ENCODE data around the gene SDK2. TPM values are rescaled to one million over a fixed set of nuclear protein-coding genes. Genes with fewer than 3 reads are reported as not detected.
A peak's percentile ranks its signal among the peaks of the same experiment; 100 is the strongest.

The SDK2 gene
- polyA plus RNA-seq, 2 of the 4 experiments (the other 2 are of a cell fraction), result 0.36 to 0.57 TPM

GRCh38 chr17:73569762-73570319 is 74.4 kb downstream of the SDK2 start:
- no peak for FAIRE-seq

GRCh38 chr17:73568934-73569333 is 75.3 kb downstream of the SDK2 start:
- DNase-seq (ENCODE audit: low read depth in 1 of 2, low spot score in 1 of 2) (no peak), FAIRE-seq (no peak), ATAC-seq (no peak)
- Histone ChIP-seq H3K9me3 (no peaks in the 10 kb centered on the region), H3K4me3 (no peak overlapping the region), H3K27ac (no peak overlapping the region), H3K4me1 (no peaks in the 10 kb centered on the region), H3K4me2 (no peak overlapping the region)
- 89% methylated on average over 3 of the region's 3 CpGs for WGBS (ENCODE audit: missing lambda C conversion rate)
- CTCF ChIA-PET, result no interaction called here
- POLR2A ChIA-PET, result no interaction called here
- TF ChIP-seq HDAC2 (IDR thresholded peaks at IDR 0.05), result no peak
- TF ChIP-seq ZFP36 (IDR thresholded peaks at IDR 0.05; ENCODE audit: borderline replicate concordance, partially characterized antibody), result peak; percentile 33

More at GRCh38 chr17:73569762-73570319, 74.4 kb downstream of the SDK2 start:
- CTCF ChIA-PET, result interaction anchor here (1.3 kb wide), 1 partner anchor 26 kb away, joined by 3 read pairs; no protein-coding TSS in a partner anchor
- POLR2A ChIA-PET, result no interaction called here
- TF ChIP-seq ESRRA (IDR thresholded peaks at IDR 0.05; ENCODE audit: borderline replicate concordance, low read length), result no peak
- TF ChIP-seq BHLHE40 (IDR thresholded peaks at IDR 0.05; ENCODE audit: low read depth, low read length), result no peak
- TF ChIP-seq JUN (IDR thresholded peaks at IDR 0.05), result no peak
- no peak for TF ChIP-seq RARB (CRISPR knock-in tag; IDR thresholded peaks at IDR 0.05)
- no peak for TF ChIP-seq HOXB13 (CRISPR knock-in tag; IDR thresholded peaks at IDR 0.05; ENCODE audit: low read depth)
- TF ChIP-seq HEYL (CRISPR knock-in tag; IDR thresholded peaks at IDR 0.05), result no peak
- TF ChIP-seq CTCF (IDR thresholded peaks at IDR 0.05), result no peak
- TF ChIP-seq CHD2 (IDR thresholded peaks at IDR 0.05; ENCODE audit: low read length, partially characterized antibody), result no peak
- TF ChIP-seq REST (IDR thresholded peaks at IDR 0.05), result no peak
- TF ChIP-seq RFX5 (IDR thresholded peaks at IDR 0.05), result no peak
- TF ChIP-seq CBX8 (IDR thresholded peaks at IDR 0.05), result no peak
- no peak for TF ChIP-seq USF2 (IDR thresholded peaks at IDR 0.05)
- TF ChIP-seq MAZ (IDR thresholded peaks at IDR 0.05; ENCODE audit: borderline replicate concordance, low read depth, low read length), result no peak
- no peak for TF ChIP-seq MAX (IDR thresholded peaks at IDR 0.05)
- no peak for TF ChIP-seq KDM1A (IDR thresholded peaks at IDR 0.05; ENCODE audit: low read depth)
- TF ChIP-seq MYC (IDR thresholded peaks at IDR 0.05; ENCODE audit: borderline replicate concordance, low read length), result no peak
- no peak for TF ChIP-seq EHMT2 (IDR thresholded peaks at IDR 0.05; ENCODE audit: low read depth)
- no peak for TF ChIP-seq HOXA7 (CRISPR knock-in tag; IDR thresholded peaks at IDR 0.05)
- Histone ChIP-seq H3K27ac (no peak overlapping the region), H3K4me1 (no peaks in the 10 kb centered on the region), H3K9me3 (no peaks in the 10 kb centered on the region), H3K4me3 (no peak overlapping the region), H3K4me2 (no peak overlapping the region)
- WGBS (ENCODE audit: missing lambda C conversion rate), result 48% methylated on average over 18 of the region's 18 CpGs
- no peak for ATAC-seq
- DNase-seq (ENCODE audit: low read depth in 1 of 2, low spot score in 1 of 2), result no peak

Measured in A549 (cell line).